Measurements from ENCODE around the gene SLC29A3. TPM values are rescaled to one million over a fixed set of nuclear protein-coding genes. Genes with fewer than 3 reads are reported as not detected.

SLC29A3 gene
- total RNA-seq, 2 donors from 2014 or later, result 1.8 to 2.9 TPM

DNA sequence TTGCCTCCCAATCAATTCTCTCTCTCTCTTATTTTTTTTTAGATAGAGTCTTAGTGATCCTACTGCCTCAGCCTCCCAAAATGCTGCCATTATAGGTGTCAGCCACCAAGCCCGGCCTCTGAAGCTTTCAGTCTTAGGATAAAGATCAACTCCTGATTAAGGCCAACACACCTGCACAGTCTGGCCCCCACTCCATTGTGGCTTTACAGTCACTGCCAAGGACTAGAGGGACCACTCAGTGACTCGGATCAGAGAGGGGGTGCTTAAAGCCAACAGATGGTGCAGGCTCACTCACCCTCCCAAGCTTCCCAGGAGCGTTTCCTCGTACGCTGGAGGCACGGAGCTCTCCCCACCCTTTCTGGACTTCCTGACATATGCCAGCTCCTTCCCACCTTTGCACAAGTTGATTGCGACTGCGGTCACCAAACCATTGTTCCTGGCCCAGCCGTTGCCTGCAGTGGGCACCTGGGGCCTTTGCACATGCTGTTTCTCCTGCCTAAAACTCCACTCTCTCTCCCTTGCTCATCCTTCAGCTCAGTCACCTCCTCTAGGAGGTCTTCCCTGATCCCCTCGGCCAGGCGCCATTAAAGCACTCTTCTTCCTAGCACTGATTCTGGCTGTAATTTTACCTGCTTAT, 76.0 kb downstream of the SLC29A3 start:
- no peaks in the 10 kb centered on the region for H3K36me3 ChIP-seq
- no peaks in the 10 kb centered on the region for H3K27me3 ChIP-seq
- H3K4me3 ChIP-seq, result no peak overlapping the region
- no peaks in the 10 kb centered on the region for H3K9me3 ChIP-seq
- TF ChIP-seq, protein P1, sequence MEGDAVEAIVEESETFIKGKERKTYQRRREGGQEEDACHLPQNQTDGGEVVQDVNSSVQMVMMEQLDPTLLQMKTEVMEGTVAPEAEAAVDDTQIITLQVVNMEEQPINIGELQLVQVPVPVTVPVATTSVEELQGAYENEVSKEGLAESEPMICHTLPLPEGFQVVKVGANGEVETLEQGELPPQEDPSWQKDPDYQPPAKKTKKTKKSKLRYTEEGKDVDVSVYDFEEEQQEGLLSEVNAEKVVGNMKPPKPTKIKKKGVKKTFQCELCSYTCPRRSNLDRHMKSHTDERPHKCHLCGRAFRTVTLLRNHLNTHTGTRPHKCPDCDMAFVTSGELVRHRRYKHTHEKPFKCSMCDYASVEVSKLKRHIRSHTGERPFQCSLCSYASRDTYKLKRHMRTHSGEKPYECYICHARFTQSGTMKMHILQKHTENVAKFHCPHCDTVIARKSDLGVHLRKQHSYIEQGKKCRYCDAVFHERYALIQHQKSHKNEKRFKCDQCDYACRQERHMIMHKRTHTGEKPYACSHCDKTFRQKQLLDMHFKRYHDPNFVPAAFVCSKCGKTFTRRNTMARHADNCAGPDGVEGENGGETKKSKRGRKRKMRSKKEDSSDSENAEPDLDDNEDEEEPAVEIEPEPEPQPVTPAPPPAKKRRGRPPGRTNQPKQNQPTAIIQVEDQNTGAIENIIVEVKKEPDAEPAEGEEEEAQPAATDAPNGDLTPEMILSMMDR (IDR thresholded peaks at IDR 0.05), result no peak
- DNase-seq (ENCODE audit: low spot score), result peak; percentile 50
- H3K4me1 ChIP-seq, result peaks cover 0 to 21% of the 10 kb centered on the region in 2 donors
- H3K27ac ChIP-seq, result no peak overlapping the region

DNA sequence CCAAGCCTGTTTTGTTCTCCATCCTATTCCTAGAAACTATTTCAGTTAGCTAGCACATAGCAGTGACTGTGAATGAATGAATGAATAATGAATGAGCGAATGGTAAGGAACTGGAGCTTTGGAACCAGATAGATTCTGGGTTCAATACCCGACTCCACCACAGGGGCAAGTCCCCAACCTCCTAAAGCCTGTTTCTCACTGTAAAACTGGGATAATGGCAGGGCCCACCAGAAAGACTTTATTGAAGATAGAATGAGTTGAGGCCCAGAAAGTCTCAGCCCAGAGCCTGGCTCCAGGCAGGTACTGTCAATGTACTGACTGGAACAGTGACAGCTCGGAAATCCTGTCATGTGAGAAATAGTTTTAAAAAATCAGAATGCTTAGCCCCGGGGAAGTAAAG, 76.6 kb downstream of the SLC29A3 start:
- no peaks in the 10 kb centered on the region for H3K27me3 ChIP-seq
- TF ChIP-seq, protein P1 (IDR thresholded peaks at IDR 0.05), result no peak

DNA sequence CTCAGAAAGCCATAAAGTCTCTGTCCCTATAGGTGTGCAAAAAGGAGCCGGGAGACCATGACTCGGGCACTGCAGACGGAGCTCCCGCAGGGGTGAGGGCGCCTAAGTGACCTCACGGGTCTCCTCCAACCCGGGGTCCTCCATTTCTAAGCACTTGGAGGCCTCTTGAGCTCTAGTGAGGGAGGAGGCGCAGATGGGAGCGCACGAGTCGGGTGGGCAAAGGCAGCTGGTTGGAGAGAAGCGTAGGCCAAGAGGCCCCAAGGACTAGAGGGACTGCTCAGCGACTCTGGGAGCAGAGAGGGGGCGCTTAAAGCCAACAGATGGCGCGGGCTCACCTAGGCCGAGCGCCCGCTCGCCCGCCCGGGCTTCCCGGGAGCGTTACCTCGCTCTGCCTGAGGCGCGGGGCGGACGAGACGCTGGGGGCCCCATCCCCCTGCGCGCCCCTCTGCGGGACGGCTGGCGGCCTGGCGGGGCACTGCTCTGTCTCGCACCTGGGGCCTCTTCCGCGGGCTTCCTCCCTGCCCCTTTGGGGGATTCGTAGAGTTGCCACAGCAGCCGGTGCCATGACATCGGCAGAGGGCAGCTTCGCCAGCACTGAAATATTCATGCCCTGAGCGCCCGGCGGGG, 77.1 kb downstream of the SLC29A3 start:
- Histone ChIP-seq H3K36me3 (no peaks in the 10 kb centered on the region), H3K4me1 (peaks cover 0 to 21% of the 10 kb centered on the region in 2 donors), H3K9me3 (no peaks in the 10 kb centered on the region), H3K27me3 (no peaks in the 10 kb centered on the region), H3K27ac (peak overlapping the region; percentile 5 to 70), H3K4me3 (peak overlapping the region; percentile 44 to 62)
- TF ChIP-seq, protein P1 (IDR thresholded peaks at IDR 0.05), result peak in 1 of 2 donors; percentile 84
- DNase-seq (ENCODE audit: low spot score), result peak; percentile 62

More for the DNA sequence above, 76.6 kb downstream of the SLC29A3 start:
- Histone ChIP-seq H3K4me1 (peaks cover 0 to 21% of the 10 kb centered on the region in 2 donors), H3K36me3 (no peaks in the 10 kb centered on the region), H3K27ac (no peak overlapping the region), H3K9me3 (no peaks in the 10 kb centered on the region), H3K4me3 (no peak overlapping the region)
- DNase-seq (ENCODE audit: low spot score), result peak; percentile 48

DNA sequence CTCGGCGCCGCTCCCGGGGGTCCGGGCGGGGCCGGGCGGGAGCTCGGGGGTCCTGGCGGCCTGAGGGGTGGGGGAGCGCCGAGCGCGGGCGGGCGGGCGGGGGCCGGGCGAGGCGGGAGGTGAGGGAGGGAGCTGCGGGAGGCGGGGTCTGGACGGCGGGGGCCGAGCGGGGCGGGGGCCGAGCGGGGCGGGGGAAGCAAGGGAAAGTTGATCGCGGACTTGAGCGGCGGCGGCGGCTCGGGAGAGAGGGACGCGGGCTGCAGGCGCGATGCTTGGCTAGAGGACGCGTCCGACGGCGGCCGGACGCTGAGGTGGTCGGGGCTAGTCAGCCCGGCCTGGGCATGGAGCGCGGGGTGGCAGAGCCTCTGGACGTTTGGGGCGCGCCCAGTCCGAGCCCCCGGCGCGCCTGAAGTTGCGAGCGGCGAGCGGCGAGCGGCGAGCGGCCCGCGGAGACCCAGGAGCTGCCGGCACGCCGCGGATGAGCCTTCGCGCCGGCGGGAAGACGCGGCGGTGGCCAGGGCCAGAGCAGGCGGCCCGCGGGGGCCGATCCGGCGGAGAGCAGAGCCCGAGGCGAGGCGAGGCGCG, 77.7 kb downstream of the SLC29A3 start, which contains the start of gene CDH23:
Gene CDH23, plus strand, starts transcription at position 210 of the 585 bp plus-strand sequence. CDS start 42,912 bp downstream, outside the sequence.
- DNase-seq (ENCODE audit: low spot score), result peak; percentile 53
- no peaks in the 10 kb centered on the region for H3K27me3 ChIP-seq
- TF ChIP-seq, protein P1 (IDR thresholded peaks at IDR 0.05), result no peak
- H3K4me1 ChIP-seq, result peaks cover 0 to 21% of the 10 kb centered on the region in 2 donors
- peak within 1 kb of the TSS; percentile 5 to 70 for H3K27ac ChIP-seq
- no peaks in the 10 kb centered on the region for H3K9me3 ChIP-seq
- peak within 1 kb of the TSS; percentile 44 to 62 for H3K4me3 ChIP-seq
- H3K36me3 ChIP-seq, result no peaks in the 10 kb centered on the region

DNA sequence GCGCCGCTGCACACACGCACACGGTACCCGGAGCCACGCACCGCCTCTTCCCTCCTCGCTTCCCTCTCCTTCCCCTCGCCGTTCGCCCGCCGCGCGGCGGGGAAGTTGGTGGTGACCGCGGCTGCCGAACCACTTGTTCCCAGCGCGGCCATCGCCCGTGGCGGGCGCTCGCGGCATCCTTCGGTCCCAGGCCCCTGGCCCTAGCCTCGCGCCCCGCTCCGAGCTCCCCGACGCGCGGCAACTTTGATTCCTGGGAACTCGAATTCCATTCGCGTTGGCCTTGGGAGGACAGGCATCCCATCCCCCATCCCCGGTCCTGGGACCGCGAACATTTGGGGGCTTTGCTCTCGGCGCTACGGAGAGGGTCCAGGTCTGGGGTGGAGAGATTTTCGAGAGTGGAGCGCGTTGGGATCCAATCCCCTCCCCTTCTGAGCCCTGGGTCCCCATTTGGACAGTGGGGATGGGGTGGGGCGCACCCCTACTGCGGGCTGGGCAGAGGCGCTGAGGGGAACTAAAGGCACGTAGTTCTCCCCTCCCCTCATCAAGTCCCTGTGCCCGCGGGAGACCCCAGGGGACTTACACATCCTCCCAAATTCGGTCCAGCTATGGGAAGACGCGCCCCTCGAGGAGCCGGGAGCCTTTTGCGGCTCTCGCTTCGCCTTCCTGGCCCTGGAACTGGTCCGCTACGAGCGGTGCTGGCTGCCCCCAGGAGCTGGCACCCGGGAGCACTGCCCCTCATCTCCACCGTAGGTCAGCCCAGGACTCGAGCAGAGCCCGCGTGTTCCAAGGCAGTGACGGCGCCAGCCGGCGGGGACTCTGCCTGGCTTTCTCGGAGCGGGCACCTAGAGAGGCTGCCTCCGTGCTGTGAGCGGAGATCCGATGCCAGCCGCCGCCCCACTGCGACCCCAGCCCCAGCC, 78.5 kb downstream of the SLC29A3 start:
- Histone ChIP-seq H3K9me3 (no peaks in the 10 kb centered on the region), H3K27me3 (no peaks in the 10 kb centered on the region), H3K36me3 (no peaks in the 10 kb centered on the region), H3K4me3 (peak overlapping the region; percentile 44 to 62), H3K4me1 (peaks cover 0 to 21% of the 10 kb centered on the region in 2 donors), H3K27ac (peak overlapping the region in 1 of 2 donors; percentile 53)
- peak; percentile 58 for DNase-seq (ENCODE audit: low spot score)
- TF ChIP-seq, protein P1 (IDR thresholded peaks at IDR 0.05), result no peak
